ENCODE results near the gene TF. TPM values are rescaled to one million over a fixed set of nuclear protein-coding genes. Genes with fewer than 3 reads are reported as not detected.

TF gene
- total and polyA plus RNA-seq, 2 experiments from 2014 or later: 0.33 to 3.0 TPM

- H3K36me3 ChIP-seq: no peaks in the 10 kb centered on the region
- DNase-seq (ENCODE audit: low read depth in 1 of 2, low spot score in 1 of 2): peak in 1 of 2 donors; percentile 40
- no peak overlapping the region for H3K4me3 ChIP-seq
- no peak for TF ChIP-seq CTCF (IDR thresholded peaks at IDR 0.05; ENCODE audit: low read depth, low read length)
- H3K9me3 ChIP-seq (ENCODE audit: low read depth): no peaks in the 10 kb centered on the region
- no peaks in the 10 kb centered on the region for H3K4me1 ChIP-seq (ENCODE audit: low read depth)
- peaks cover 7% of the 10 kb centered on the region for H3K27me3 ChIP-seq
- no peak overlapping the region for H3K27ac ChIP-seq
These were observed 97.4 kb downstream of the TF start for GRCh38 chr3:133843634-133844033.

- H3K4me1 ChIP-seq (ENCODE audit: low read depth): no peaks in the 10 kb centered on the region
- H3K9me3 ChIP-seq (ENCODE audit: low read depth): no peaks in the 10 kb centered on the region
- H3K4me3 ChIP-seq: no peak overlapping the region
- DNase-seq (ENCODE audit: low read depth in 1 of 2, low spot score in 1 of 2): no peak
- no peaks in the 10 kb centered on the region for H3K36me3 ChIP-seq
- H3K27ac ChIP-seq: no peak overlapping the region
- no peak for TF ChIP-seq CTCF (IDR thresholded peaks at IDR 0.05; ENCODE audit: low read depth, low read length)
- H3K27me3 ChIP-seq: peaks cover 7% of the 10 kb centered on the region
These were observed 98.9 kb downstream of the TF start for GRCh38 chr3:133845127-133845526.

Other genes starting within 250 kb of the TF start
- gene CDV3, start 172.7 kb upstream of the TF start, total RNA-seq: 69.2 and 100 TPM in 2 replicates
- gene CDV3, start 172.7 kb upstream of the TF start, polyA plus RNA-seq: 56.7 and 62.4 TPM in 2 replicates
- 23.4 and 35.1 TPM in 2 replicates for gene TOPBP1, start 84.5 kb upstream of the TF start, total RNA-seq
- gene TOPBP1, start 84.5 kb upstream of the TF start, polyA plus RNA-seq: 20.3 and 20.5 TPM in 2 replicates
- gene SRPRB, start 59.4 kb downstream of the TF start, total RNA-seq: 19.0 and 29.2 TPM in 2 replicates
- 30.6 and 40.9 TPM in 2 replicates for gene SRPRB, start 59.4 kb downstream of the TF start, polyA plus RNA-seq
- gene RAB6B, start 149.5 kb downstream of the TF start, total RNA-seq: 2.4 and 2.6 TPM in 2 replicates
- gene RAB6B, start 149.5 kb downstream of the TF start, polyA plus RNA-seq: 3.0 TPM in 2 replicates